Fibroblast of villous mesenchyme (primary cell): Measurements from ENCODE around the gene ENDOD1. TPM values are rescaled to one million over a fixed set of nuclear protein-coding genes. Genes with fewer than 3 reads are reported as not detected.
A peak's percentile ranks its signal among the peaks of the same experiment; 100 is the strongest.

Experiments
- DNase-seq: peaks from one replicate; pipeline ENCODE4 v3.0.0-alpha.2; 2010; ENCODE audit warnings: low read depth
- H3K4me3 ChIP-seq: 2 replicates; pipeline ENCODE4 v1.5.1; 2011; ENCODE audit warnings: low read depth, mild to moderate bottlenecking, low read length
- total RNA-seq: library from RNA; depleted of rRNA; stranded (reverse); fragments of >200 nt; gene quantifications from 2 replicates; pipeline ENCODE4 v1.2.3, GENCODE V29; 2012
- TF ChIP-seq, protein P1 (sequence below): IDR thresholded peaks from 2 replicates; pipeline ENCODE4 v1.5.1; 2012; ENCODE audit warnings: low read depth, mild to moderate bottlenecking, low read length; ENCODE audit not compliant: insufficient read depth

ENDOD1 gene
- total RNA-seq, 1 donor: 40.6 TPM

DNA sequence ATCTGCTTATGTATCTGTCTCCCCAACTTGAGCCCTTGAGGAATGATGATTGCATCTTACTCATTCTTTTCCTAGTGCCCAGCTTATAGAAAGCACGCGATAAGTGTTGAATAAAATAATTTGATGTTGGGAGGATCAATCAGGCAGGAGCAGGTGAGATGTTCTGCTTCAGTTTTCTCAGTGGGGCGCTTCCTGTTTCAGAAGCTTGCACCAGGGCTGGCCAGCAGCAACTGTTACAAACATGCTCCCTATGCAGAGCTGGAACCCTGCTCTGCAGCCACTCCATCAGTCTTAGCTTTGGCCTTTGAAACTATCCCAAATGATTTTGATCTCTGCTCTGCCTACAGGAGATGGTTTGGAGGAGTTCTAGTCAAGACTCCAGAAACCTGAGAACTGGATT, 3.9 kb downstream of the ENDOD1 start:
- H3K4me3 ChIP-seq: no peak overlapping the region
- TF ChIP-seq, protein P1, sequence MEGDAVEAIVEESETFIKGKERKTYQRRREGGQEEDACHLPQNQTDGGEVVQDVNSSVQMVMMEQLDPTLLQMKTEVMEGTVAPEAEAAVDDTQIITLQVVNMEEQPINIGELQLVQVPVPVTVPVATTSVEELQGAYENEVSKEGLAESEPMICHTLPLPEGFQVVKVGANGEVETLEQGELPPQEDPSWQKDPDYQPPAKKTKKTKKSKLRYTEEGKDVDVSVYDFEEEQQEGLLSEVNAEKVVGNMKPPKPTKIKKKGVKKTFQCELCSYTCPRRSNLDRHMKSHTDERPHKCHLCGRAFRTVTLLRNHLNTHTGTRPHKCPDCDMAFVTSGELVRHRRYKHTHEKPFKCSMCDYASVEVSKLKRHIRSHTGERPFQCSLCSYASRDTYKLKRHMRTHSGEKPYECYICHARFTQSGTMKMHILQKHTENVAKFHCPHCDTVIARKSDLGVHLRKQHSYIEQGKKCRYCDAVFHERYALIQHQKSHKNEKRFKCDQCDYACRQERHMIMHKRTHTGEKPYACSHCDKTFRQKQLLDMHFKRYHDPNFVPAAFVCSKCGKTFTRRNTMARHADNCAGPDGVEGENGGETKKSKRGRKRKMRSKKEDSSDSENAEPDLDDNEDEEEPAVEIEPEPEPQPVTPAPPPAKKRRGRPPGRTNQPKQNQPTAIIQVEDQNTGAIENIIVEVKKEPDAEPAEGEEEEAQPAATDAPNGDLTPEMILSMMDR: no peak

DNA sequence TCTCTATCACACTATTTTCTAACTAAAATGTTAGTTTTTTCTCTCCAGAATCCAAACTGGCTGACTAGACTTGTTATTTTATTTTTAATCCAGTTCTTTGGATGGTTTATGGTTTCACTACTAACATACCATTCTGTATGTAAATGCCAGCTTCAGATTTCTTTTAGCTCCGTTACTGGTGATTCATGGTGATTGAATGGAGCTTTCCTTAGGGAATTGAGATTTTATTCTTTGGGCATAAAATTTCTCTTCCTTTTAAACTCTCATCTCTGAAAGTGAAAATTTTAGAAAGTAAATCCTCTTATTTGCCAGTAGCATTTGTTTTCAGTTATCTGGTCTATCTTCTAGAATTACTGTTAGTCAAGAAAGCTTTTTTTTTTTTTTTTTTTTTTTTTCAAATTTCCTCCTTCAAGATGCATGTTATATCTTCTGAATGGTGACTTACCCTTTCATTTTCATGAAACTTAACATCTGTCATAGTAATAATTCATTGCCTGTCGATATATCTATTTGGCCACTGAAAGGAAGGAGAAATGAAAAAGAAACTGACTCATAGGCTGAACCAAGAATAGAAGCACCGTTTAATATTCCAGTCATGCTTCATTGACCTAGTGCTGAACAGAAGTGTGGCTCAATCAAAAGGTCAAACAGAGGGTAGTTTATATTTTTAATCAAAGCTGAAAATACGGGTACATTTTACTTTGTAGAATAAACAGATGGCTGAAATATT, 6.4 kb downstream of the ENDOD1 start:
- TF ChIP-seq, protein P1: no peak
- no peak overlapping the region for H3K4me3 ChIP-seq
- DNase-seq: peak; percentile 22

More for the DNA sequence above, 3.9 kb downstream of the ENDOD1 start:
- DNase-seq: no peak

DNA sequence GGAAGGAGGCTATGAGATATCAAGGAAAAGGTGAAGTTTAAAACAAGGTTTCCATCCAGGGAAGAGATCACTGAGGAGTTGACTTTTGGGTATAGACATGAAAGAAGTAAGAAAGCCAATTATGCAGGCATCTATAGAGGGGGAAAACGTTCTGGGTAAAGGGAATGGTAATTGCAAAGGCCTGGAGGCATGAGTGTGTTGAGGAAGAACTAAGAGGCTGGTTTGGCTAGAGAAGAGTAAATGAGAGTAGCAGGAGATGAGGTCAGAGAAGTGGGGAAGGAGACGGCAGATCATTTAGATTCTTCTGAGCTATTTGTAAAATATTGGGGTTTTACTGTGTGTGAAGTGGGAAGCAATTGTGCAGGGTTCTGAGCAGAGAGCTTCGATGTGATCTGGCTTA, 7.6 kb downstream of the ENDOD1 start:
- no peak for DNase-seq
- no peak overlapping the region for H3K4me3 ChIP-seq
- TF ChIP-seq, protein P1: no peak

DNA sequence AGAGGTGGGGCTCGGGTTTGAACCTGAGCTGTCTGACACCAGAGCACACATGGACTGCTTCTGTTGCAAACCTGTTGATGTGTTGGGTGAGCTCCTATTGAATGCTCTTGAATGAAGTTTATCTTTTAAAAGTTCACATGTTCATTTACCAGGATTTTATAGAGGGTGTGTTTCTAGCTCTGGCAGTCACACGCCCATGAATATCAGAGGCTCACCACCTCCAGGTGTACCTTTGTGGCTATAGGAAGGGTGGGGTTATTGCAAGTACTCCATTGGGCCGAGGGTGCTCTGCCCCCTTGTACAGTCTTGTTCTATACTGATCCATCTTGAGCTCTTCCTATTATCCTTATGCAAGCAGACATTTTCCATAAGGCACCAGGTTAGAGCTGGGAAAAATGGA, 9.2 kb downstream of the ENDOD1 start:
- TF ChIP-seq, protein P1: no peak
- H3K4me3 ChIP-seq: no peak overlapping the region
- no peak for DNase-seq

DNA sequence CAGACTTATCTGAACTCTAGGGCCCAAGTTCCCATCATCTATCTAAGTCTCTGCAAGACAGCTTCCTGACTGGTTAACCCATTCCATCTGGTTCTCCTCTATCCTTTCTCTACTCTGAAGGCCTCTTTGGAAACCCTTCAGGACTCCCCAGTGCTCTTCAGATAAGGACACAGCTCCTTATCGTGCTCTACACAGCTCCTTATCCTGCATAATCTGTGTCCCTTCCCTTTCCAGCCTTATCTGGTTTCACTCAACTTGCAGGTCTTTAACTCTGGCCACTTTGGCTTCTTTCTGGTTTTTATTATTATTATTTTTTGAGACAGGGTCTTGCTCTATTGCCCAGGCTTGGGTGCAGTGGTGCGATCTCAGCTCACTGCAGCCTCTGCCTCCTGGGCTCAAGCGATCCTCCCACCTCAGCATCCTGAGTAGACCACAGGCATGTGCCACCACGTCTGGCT, 10.6 kb downstream of the ENDOD1 start:
- DNase-seq: no peak
- no peak overlapping the region for H3K4me3 ChIP-seq
- TF ChIP-seq, protein P1: no peak

DNA sequence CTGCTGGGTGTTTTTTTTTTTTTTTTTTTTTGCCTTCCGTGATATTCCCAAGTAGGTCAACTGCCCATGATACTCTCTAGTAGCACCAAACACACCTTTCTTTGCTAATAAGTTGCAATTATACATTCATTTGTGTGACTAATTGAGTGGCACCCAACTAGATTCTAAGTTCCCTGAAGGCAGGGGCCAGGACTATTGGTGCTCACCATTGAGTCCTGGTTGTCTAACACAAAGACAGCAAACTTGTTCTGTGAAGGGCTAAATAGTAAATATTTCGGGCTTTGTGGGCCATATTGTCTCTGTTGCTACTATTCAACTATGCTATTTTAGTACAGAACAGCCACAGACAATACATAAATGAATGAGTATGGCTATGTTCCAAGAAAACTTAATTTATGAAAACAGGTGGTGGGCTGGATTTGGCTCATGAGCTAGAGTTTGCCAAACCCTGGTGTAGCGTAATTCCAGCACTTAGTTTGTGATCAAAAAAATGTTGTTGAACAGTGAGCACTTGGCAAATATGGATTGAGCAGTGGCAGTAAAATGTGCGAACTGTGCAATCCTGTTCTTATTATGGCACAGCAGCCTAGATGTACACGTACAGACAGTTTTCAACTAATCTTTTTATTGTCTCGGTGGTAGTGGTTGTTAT, 11.3 kb downstream of the ENDOD1 start:
- TF ChIP-seq, protein P1: no peak
- H3K4me3 ChIP-seq: no peak overlapping the region
- DNase-seq: no peak
